Endothelial cell (in vitro differentiated cells): ENCODE data around the gene DDB1. TPM values are rescaled to one million over a fixed set of nuclear protein-coding genes. Genes with fewer than 3 reads are reported as not detected.
A peak's percentile ranks its signal among the peaks of the same experiment; 100 is the strongest.

ENCODE experiments used
- DNase-seq: peaks from one replicate; pipeline ENCODE4 v3.0.0; 2021; ENCODE audit warnings: low spot score
- H3K27ac Mint-ChIP-seq: one replicate; pipeline ENCODE4 v1.8.0; 2021; ENCODE audit warnings: mixed read lengths, inconsistent platforms; ENCODE audit not compliant: unreplicated experiment
- H3K27me3 Mint-ChIP-seq: one replicate; pipeline ENCODE4 v1.8.0; 2021; ENCODE audit warnings: mild to moderate bottlenecking, moderate library complexity, mixed read lengths, inconsistent platforms; ENCODE audit not compliant: unreplicated experiment
- H3K36me3 Mint-ChIP-seq: one replicate; pipeline ENCODE4 v1.8.0; 2021; ENCODE audit warnings: mild to moderate bottlenecking, low read depth, mixed read lengths, inconsistent platforms; ENCODE audit not compliant: unreplicated experiment
- H3K4me1 Mint-ChIP-seq: one replicate; pipeline ENCODE4 v1.8.0; 2021; ENCODE audit warnings: mild to moderate bottlenecking, mixed read lengths, inconsistent platforms; ENCODE audit not compliant: unreplicated experiment
- H3K4me3 Mint-ChIP-seq: one replicate; pipeline ENCODE4 v1.8.0; 2021; ENCODE audit warnings: mild to moderate bottlenecking, mixed read lengths, inconsistent platforms; ENCODE audit not compliant: unreplicated experiment
- H3K9me3 Mint-ChIP-seq: one replicate; pipeline ENCODE4 v1.8.0; 2021; ENCODE audit warnings: mixed read lengths, inconsistent platforms; ENCODE audit not compliant: unreplicated experiment
- total RNA-seq: library from RNA; stranded (reverse); fragmentation: NEBNext Ultra II Directional; extraction: Animal tissue kit (Norgen Biotek cat#: 25700); gene quantifications from one replicate; pipeline ENCODE4 v1.2.1, GENCODE V29; 2021; ENCODE audit not compliant: unreplicated experiment
- TF ChIP-seq, protein P1 (sequence below): fragments of 200-600 bp; sonication (generic); IDR thresholded peaks from one replicate; pipeline ENCODE4 v1.5.0; 2021; ENCODE audit warnings: antibody characterized with exemption; ENCODE audit not compliant: unreplicated experiment

DDB1 gene
- total RNA-seq, 1 donor from 2014 or later = 239 TPM

DNA sequence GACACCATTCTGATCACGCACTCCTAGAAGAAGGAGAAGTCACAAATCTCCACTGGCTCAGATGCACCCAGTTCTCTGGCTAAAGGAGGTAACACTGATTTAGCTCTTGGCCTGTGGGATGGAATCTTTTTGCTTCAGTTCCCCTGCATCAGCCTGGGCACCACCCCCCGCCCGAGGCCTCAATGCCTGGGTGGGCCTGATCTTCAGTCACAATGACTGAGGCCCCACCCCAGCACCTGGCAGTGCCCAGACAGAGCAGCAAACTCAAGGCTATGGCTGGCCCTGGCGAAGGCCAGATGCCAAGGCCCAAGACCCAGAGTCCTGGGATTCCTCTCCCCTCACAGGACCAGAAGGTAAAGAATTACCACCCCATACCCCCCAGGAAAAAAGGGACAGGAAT lies 23.8 kb upstream of the DDB1 start:
- H3K36me3 Mint-ChIP-seq = peaks cover 13% of the 10 kb centered on the region

DNA sequence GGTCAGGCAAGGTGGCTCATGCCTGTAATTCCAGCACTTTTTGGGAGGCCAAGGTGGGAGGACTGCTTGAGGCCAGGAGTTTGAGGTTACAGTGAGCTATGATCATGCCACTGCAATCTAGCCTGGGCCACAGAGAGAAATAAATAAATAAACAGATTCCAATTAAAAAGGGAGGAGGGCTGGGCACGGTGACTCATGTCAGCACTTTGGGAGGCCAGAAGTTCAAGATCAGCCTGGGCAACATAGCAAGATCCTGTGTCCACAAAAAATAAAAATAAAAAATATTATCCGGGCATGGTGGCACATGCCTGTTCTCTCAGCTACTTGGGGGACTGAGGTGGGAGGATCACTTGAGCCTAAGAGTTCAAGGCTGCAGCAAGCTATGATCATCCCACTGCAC lies 21.3 kb upstream of the DDB1 start:
- TF ChIP-seq, protein P1, sequence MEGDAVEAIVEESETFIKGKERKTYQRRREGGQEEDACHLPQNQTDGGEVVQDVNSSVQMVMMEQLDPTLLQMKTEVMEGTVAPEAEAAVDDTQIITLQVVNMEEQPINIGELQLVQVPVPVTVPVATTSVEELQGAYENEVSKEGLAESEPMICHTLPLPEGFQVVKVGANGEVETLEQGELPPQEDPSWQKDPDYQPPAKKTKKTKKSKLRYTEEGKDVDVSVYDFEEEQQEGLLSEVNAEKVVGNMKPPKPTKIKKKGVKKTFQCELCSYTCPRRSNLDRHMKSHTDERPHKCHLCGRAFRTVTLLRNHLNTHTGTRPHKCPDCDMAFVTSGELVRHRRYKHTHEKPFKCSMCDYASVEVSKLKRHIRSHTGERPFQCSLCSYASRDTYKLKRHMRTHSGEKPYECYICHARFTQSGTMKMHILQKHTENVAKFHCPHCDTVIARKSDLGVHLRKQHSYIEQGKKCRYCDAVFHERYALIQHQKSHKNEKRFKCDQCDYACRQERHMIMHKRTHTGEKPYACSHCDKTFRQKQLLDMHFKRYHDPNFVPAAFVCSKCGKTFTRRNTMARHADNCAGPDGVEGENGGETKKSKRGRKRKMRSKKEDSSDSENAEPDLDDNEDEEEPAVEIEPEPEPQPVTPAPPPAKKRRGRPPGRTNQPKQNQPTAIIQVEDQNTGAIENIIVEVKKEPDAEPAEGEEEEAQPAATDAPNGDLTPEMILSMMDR = no peak
- no peak overlapping the region for H3K4me3 Mint-ChIP-seq
- peaks cover 7% of the 10 kb centered on the region for H3K27me3 Mint-ChIP-seq
- peaks cover 24% of the 10 kb centered on the region for H3K36me3 Mint-ChIP-seq
- peaks cover 2% of the 10 kb centered on the region for H3K4me1 Mint-ChIP-seq
- H3K9me3 Mint-ChIP-seq = no peaks in the 10 kb centered on the region
- no peak for DNase-seq
- no peak overlapping the region for H3K27ac Mint-ChIP-seq

More for the DNA sequence above, 23.8 kb upstream of the DDB1 start:
- Mint-ChIP-seq H3K27me3 (peaks cover 6% of the 10 kb centered on the region), H3K4me3 (no peak overlapping the region), H3K9me3 (no peaks in the 10 kb centered on the region), H3K27ac (no peak overlapping the region), H3K4me1 (peaks cover 17% of the 10 kb centered on the region)
- no peak for DNase-seq
- TF ChIP-seq, protein P1 = no peak

DNA sequence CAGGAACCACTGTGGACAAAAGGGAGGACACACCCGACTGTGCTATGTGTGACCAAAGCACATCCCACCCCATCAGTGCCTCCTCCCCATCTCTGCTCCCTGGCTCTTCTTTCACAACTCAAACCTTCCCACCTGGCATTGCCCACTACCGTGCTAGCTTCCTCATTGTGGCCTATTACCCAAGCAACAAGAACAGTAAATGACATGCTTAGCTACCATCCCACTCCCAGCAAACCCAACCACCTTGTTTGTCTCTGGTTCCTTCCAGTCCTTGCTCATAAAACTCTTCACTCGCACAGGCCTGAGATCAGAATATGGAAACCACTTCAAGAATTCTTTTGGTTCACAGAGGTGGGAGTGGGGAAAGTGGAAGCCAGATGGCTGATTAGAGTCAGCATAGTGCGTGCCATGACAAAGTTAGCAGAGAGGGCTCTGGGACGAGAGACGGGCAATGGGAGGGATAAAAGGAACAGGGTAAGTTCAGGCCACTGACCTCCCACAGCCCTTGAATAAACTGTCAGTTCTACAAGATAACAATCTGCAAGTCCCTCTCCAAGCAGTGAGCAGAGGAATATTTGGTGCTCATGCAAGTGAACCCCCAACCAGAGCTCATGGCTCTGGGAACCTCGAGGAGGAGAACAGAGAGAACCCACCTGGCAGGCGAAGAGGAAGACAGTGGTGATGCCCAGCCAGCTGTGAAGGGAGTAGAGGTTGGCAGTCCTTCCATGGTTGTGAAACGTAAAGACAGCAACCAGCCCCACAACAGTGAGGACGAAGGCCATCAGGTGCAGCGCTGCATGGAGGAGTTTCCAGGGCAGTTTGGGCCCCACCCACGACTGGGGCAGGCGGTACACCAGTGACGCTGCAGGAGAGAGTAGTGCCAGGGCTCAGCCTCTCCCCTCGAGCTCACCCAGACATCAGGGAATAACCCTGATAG lies 20.5 kb upstream of the DDB1 start:
- TF ChIP-seq, protein P1 = no peak
- peak overlapping the region; percentile 44 for H3K4me3 Mint-ChIP-seq
- H3K27ac Mint-ChIP-seq = peak overlapping the region; percentile 37
- no peaks in the 10 kb centered on the region for H3K4me1 Mint-ChIP-seq
- peaks cover 7% of the 10 kb centered on the region for H3K27me3 Mint-ChIP-seq
- DNase-seq = no peak
- no peaks in the 10 kb centered on the region for H3K9me3 Mint-ChIP-seq
- H3K36me3 Mint-ChIP-seq = peaks cover 27% of the 10 kb centered on the region

DNA sequence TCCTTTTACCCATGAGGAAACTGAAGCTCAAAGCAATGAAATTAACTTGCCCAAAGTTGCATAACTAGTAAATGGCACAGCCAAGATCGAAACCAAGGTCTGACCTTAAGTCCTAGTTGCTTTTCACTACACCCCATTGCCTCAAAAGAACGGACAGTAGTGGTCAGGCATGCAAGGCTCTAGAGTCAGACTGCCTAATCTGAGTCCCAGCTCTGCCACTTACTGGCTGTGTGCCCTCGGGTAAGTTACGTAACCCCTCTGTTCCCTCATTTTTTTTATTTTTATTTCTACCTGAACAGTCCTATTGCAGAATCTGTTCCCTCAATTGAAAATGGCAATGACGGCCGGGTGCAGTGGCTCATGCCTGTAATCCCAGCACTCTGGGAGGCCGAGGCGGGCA lies 19.1 kb upstream of the DDB1 start:
- Mint-ChIP-seq H3K27ac (no peak overlapping the region), H3K4me1 (no peaks in the 10 kb centered on the region), H3K9me3 (no peaks in the 10 kb centered on the region), H3K27me3 (peaks cover 5% of the 10 kb centered on the region), H3K4me3 (no peak overlapping the region), H3K36me3 (peaks cover 27% of the 10 kb centered on the region)
- no peak for DNase-seq
- TF ChIP-seq, protein P1 = no peak

DNA sequence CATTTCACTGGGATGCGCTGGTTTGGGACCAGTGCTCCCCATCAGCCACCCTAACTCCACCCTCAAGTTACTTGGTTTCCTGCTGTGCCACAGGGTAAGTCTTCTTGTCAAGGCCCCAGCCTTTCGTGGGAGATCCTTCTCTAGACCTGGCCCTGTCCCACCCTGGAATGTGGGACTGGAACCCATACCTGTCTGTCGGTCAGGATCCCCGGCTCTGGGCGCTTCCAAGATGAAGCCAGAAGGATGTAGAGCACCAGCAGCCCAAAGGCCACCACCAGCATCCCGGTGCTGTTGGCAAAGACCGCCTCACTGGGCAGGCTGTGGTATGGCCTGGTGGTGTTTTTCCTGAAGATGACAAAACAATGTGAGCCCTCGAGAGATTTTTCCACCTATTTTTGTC lies 17.9 kb upstream of the DDB1 start:
- H3K9me3 Mint-ChIP-seq = no peaks in the 10 kb centered on the region
- H3K27me3 Mint-ChIP-seq = peaks cover 6% of the 10 kb centered on the region
- H3K27ac Mint-ChIP-seq = no peak overlapping the region
- no peak overlapping the region for H3K4me3 Mint-ChIP-seq
- DNase-seq = no peak
- peaks cover 27% of the 10 kb centered on the region for H3K36me3 Mint-ChIP-seq
- TF ChIP-seq, protein P1 = no peak
- H3K4me1 Mint-ChIP-seq = peaks cover 8% of the 10 kb centered on the region
